Endothelial cell of umbilical vein (primary cell): Measurements from ENCODE around the gene NFE2L1. TPM values are rescaled to one million over a fixed set of nuclear protein-coding genes. Genes with fewer than 3 reads are reported as not detected.

Source experiments
- BruUV-seq: library from RNA; stranded (reverse); fragments of 400-500 nt; replicated peaks from 2 replicates; lab custom pipeline; 2021; lab: Mats Ljungman, UMichigan
- CTCF ChIA-PET: fragments of 300-600, 350-600 bp; sonication (Branson Sonifier 250); formaldehyde crosslinking; loops from one replicate; lab custom pipeline; 2021; ENCODE audit warnings: antibody characterized with exemption, inconsistent platforms; lab: Charles Lee
- POLR2A ChIA-PET: fragments of 300-600, 350-600 bp; sonication (Branson Sonifier 250); formaldehyde crosslinking; loops from one replicate; lab custom pipeline; 2021; ENCODE audit warnings: antibody characterized with exemption, inconsistent platforms; lab: Charles Lee
- DNase-seq: peaks from one replicate; pipeline ENCODE4 v3.0.0-alpha.2; 2011; ENCODE audit warnings: low read depth, low spot score
- FAIRE-seq: peaks from 2 replicates; lab custom pipeline; 2011; peaks lifted over from hg19 to GRCh38; lab: Jason Lieb, UNC
- H2AFZ ChIP-seq: 2 replicates; pipeline ENCODE4 v1.6.0; 2012; ENCODE audit warnings: low read depth, low read length, control low read depth, inconsistent platforms
- H3K27ac ChIP-seq: 2 replicates; pipeline ENCODE4 v1.5.1; 2011; ENCODE audit warnings: low read depth, mild to moderate bottlenecking, control low read depth, low read length, moderate library complexity; ENCODE audit not compliant: insufficient read depth
- H3K27me3 ChIP-seq, 2 experiments: 2 replicates each; pipeline versions ENCODE4 v1.6.0 to v1.6.1; 2011; ENCODE audit warnings: low read length in 2 of 2, mixed read lengths in 1 of 2; ENCODE audit not compliant: control insufficient read depth in 2 of 2, insufficient read depth in 2 of 2
- H3K36me3 ChIP-seq, 2 experiments: 2 replicates in 1 of 2; 3 replicates in 1 of 2; pipeline ENCODE4 v1.5.1; 2011; ENCODE audit warnings: low read length in 2 of 2, mild to moderate bottlenecking in 1 of 2, moderate library complexity in 1 of 2; ENCODE audit not compliant: control insufficient read depth in 2 of 2, insufficient read depth in 2 of 2; ENCODE audit errors: extremely low read depth in 1 of 2
- H3K4me1 ChIP-seq: 3 replicates; pipeline ENCODE4 v1.5.1; 2011; ENCODE audit warnings: mild to moderate bottlenecking, low read length; ENCODE audit not compliant: control insufficient read depth, insufficient read depth; ENCODE audit errors: extremely low read depth
- H3K4me2 ChIP-seq: 2 replicates; pipeline ENCODE4 v1.6.1; 2011; ENCODE audit warnings: low read length, control low read depth, mixed read lengths; ENCODE audit not compliant: insufficient read depth
- H3K4me3 ChIP-seq, 3 experiments: fragments of 200-600 bp in 1 of 3; sonication (generic), shearing (Covaris generic) in 1 of 3; replicated peaks in 1 of 3; 2 replicates each; pipeline ENCODE4 v1.5.1; 2011 to 2016; ENCODE audit warnings: control low read depth in 3 of 3, low read length in 3 of 3, mild to moderate bottlenecking in 2 of 3, inconsistent platforms in 1 of 3, low read depth in 1 of 3, moderate library complexity in 1 of 3; ENCODE audit not compliant: insufficient read depth in 1 of 3
- H3K79me2 ChIP-seq: 2 replicates; pipeline ENCODE4 v1.6.0; 2012; ENCODE audit warnings: low read length, inconsistent platforms; ENCODE audit not compliant: control insufficient read depth, insufficient read depth
- H3K9ac ChIP-seq: replicated peaks from 2 replicates; pipeline ENCODE3; 2011; ENCODE audit warnings: low read length, control low read depth; ENCODE audit not compliant: insufficient read depth; ENCODE audit errors: extremely low read depth
- H3K9me1 ChIP-seq: replicated peaks from 3 replicates; pipeline ENCODE4 v1.6.0; 2011; ENCODE audit warnings: mild to moderate bottlenecking, low read length; ENCODE audit not compliant: control insufficient read depth, insufficient read depth; ENCODE audit errors: extremely low read depth
- H3K9me3 ChIP-seq: replicated peaks from 2 replicates; pipeline ENCODE4 v1.5.1; 2012; ENCODE audit warnings: low read length, inconsistent platforms; ENCODE audit not compliant: control insufficient read depth, insufficient read depth
- H4K20me1 ChIP-seq: replicated peaks from 2 replicates; pipeline ENCODE3; 2011; ENCODE audit warnings: mild to moderate bottlenecking, low read length; ENCODE audit not compliant: control insufficient read depth, insufficient read depth; ENCODE audit errors: extremely low read depth
- CTCF ChIP-seq, 2 donors: IDR thresholded peaks; 1 replicate in 1 of 2; 2 replicates in 1 of 2; pipeline ENCODE4 v1.5.1; 2011; ENCODE audit warnings: low read length in 2 of 2, mild to moderate bottlenecking in 2 of 2, moderate library complexity in 2 of 2, control low read depth in 1 of 2, inconsistent platforms in 1 of 2, low read depth in 1 of 2; ENCODE audit not compliant: insufficient read depth in 1 of 2; ENCODE audit errors: extremely low read depth in 1 of 2
- MYC ChIP-seq: IDR thresholded peaks from one replicate; pipeline ENCODE4 v1.6.1; 2011; ENCODE audit warnings: mild to moderate bottlenecking, low read depth, low read length
- dilution Hi-C: fragments of 300-500 bp; cut with MboI; formaldehyde crosslinking; loops from one replicate; pipeline ENCODE4 v1.15.0; 2019; ENCODE audit warnings: low sequenced_read_pairs; ENCODE audit not compliant: extremely low pct_ligation_motif_present
- intact Hi-C: fragments of 100-400 bp; cut with micrococcal nuclease; formaldehyde crosslinking; loops from one replicate; pipeline ENCODE4 v1.10.0; 2022
- polyA plus RNA-seq, 4 experiments: library from polyadenylated mRNA; depleted of rRNA in 3 of 4; stranded (reverse) in 3 of 4; unstranded in 1 of 4; fragments of >200 nt; gene quantifications; 2 replicates each; pipeline versions ENCODE4 v1.2.1 to v1.2.3, GENCODE V29; 2011 to 2012; ENCODE audit warnings: missing spikeins in 1 of 4
- total RNA-seq: library from RNA; stranded (reverse); gene quantifications from 2 replicates; pipeline ENCODE4 v1.2.3, GENCODE V29; 2021

NFE2L1 gene
- total and polyA plus RNA-seq, 2 donors (not counting 3 experiments of a cell fraction or from before 2014, with no cell fraction given), result 187 to 236 TPM

- Histone ChIP-seq H3K9ac (peak overlapping the region; percentile 10), H2AFZ (no peak overlapping the region), H3K27me3 (no peaks in the 10 kb centered on the region), H3K9me3 (no peaks in the 10 kb centered on the region), H3K4me1 (peaks cover 49% of the 10 kb centered on the region), H3K9me1 (no peaks in the 10 kb centered on the region), H3K4me2 (peak overlapping the region; percentile 33), H3K79me2 (peaks cover 69% of the 10 kb centered on the region), H4K20me1 (no peaks in the 10 kb centered on the region), H3K27ac (peak overlapping the region; percentile 62), H3K4me3 (peak overlapping the region in 1 of 3 experiments; percentile 25), H3K36me3 (peaks cover 9 to 23% of the 10 kb centered on the region in 2 experiments)
- intact Hi-C loops (loop anchor here (1.0 kb wide), 1 partner anchor 22 kb away; no protein-coding TSS in a partner anchor), dilution Hi-C loops (no loop called here)
- FAIRE-seq, result peak; percentile 95
- ChIA-PET CTCF (interaction anchor here (0.6 to 6.3 kb wide), 11 partner anchors 8 to 73 kb away, joined by 3 to 64 read pairs (median 5); no protein-coding TSS in a partner anchor), POLR2A (no interaction called here)
- DNase-seq, result peak; percentile 95
- no TSS peak for BruUV-seq
- peak in 1 of 2 donors; percentile 7 for TF ChIP-seq CTCF (IDR thresholded peaks at IDR 0.05; ENCODE audit: extremely low read depth in 1 of 2, insufficient read depth in 1 of 2, low read depth in 1 of 2, low read length in 2 of 2)
- no peak for TF ChIP-seq MYC
Observed at GRCh38 chr17:48051706-48052486, 3.7 kb downstream of the NFE2L1 start.
